ENCODE results near the gene FUT3. TPM values are rescaled to one million over a fixed set of nuclear protein-coding genes. Genes with fewer than 3 reads are reported as not detected.

Gene FUT3
- not detected in 2 replicates for polyA plus RNA-seq (2012; rRNA removed)
- not detected in 2 replicates for polyA plus RNA-seq (2012; cell fraction: cytosol; rRNA removed)
- not detected in 2 replicates for polyA plus RNA-seq (2012; cell fraction: nucleus; rRNA removed)

DNA sequence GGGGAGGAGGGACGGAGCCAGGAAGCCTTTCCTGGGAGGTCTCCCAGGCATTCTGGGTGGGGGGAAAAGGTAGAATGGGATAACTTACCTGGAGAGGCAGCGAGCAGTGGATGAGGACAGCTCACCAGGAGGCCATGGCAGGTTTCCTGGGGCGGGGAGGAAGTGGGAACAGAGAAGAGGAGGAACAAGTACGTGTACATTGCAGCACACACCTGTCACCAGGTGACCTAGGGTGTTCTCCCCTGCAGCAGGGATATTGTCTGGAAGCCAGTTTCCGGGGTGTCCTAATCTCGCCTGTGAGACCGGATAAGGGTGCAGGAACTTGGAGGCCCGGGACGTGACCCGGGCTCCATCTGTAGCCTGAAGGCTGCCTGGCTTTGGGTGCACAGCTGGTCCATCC, at the start of gene FUT3:
FUT3 (minus strand) TSS at position 148 of the 400 bp plus-strand sequence.
- WGBS (ENCODE audit: low lambda C conversion rate) = 75% methylated on average over 9 of the region's 10 CpGs

DNA sequence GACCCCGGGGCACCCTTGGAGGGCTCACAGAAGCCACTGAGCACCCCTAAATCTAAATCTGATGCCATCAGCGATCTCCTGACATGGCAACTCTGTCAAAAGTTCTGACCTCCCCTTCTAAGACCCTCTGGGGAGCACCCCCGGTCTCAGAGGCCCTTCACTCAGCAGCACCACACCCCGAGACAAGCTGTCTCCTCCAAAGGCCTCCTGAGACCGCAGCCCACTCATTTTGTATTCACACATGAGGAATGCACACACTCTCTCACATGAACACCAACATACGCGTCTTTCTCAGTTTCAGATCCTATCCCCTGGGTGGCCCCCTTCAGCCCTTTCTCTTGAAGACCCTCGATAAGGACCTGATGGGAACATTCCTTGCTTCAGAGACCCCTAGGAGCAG, 49.7 kb upstream of the FUT3 start:
- no peak overlapping the region for H3K27ac ChIP-seq (ENCODE audit: low read depth in 2 of 2, low read length in 1 of 2)
- no peak overlapping the region for H3K4me2 ChIP-seq
- H3K4me1 ChIP-seq (ENCODE audit: control insufficient read depth in 1 of 2, insufficient read depth in 2 of 2, low read depth in 1 of 2, low read length in 1 of 2) = peaks cover 1 to 5% of the 10 kb centered on the region in 2 experiments; a peak in 2 of 4 replicates
- CTCF ChIA-PET = interaction anchor here (1.0 to 1.5 kb wide), 3 partner anchors 46 to 97 kb away, joined by 3 to 5 read pairs (median 4); no protein-coding TSS in a partner anchor
- H3K27me3 ChIP-seq (ENCODE audit: insufficient read depth) = no peaks in the 10 kb centered on the region
- peaks cover 3 to 9% of the 10 kb centered on the region in 2 experiments for H3K36me3 ChIP-seq (replicated peaks in 1 of 2; ENCODE audit: control insufficient read depth in 1 of 2, insufficient read depth in 2 of 2, low read length in 1 of 2)
- no peak for DNase-seq
- H2AFZ ChIP-seq (ENCODE audit: low read depth) = no peak overlapping the region
- no peaks in the 10 kb centered on the region for H3F3A ChIP-seq (replicated peaks; ENCODE audit: insufficient read depth)
- no peak overlapping the region for H3K4me3 ChIP-seq (ENCODE audit: low read depth in 2 of 2, low read length in 1 of 2)
- H3K9ac ChIP-seq = no peak overlapping the region
- H3K9me2 ChIP-seq = no peaks in the 10 kb centered on the region
- H3K9me3 ChIP-seq = no peaks in the 10 kb centered on the region
- H4K20me1 ChIP-seq (ENCODE audit: insufficient read depth) = peaks cover 28% of the 10 kb centered on the region
- WGBS (ENCODE audit: low lambda C conversion rate) = 90% methylated on average over 8 of the region's 8 CpGs
- peaks cover 64% of the 10 kb centered on the region for H3K79me2 ChIP-seq (ENCODE audit: insufficient read depth)
- POLR2A ChIA-PET = no interaction called here
- TF ChIP-seq, protein P1, sequence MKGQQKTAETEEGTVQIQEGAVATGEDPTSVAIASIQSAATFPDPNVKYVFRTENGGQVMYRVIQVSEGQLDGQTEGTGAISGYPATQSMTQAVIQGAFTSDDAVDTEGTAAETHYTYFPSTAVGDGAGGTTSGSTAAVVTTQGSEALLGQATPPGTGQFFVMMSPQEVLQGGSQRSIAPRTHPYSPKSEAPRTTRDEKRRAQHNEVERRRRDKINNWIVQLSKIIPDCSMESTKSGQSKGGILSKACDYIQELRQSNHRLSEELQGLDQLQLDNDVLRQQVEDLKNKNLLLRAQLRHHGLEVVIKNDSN (IDR thresholded peaks at IDR 0.05; ENCODE audit: borderline replicate concordance, low read depth) = no peak
- TF ChIP-seq GATA2 (CRISPR knock-in tag; IDR thresholded peaks at IDR 0.05) (no peak), SMC3 (IDR thresholded peaks at IDR 0.05; ENCODE audit: low read depth, low read length) (no peak), MEF2A (IDR thresholded peaks at IDR 0.05; ENCODE audit: borderline replicate concordance, low read depth) (no peak), NFIC (IDR thresholded peaks at IDR 0.05; ENCODE audit: borderline replicate concordance) (no peak), SIN3A (IDR thresholded peaks at IDR 0.05; ENCODE audit: borderline replicate concordance, low read depth, low read length) (no peak), FOXM1 (IDR thresholded peaks at IDR 0.05; ENCODE audit: low read depth) (no peak), POLR2AphosphoS5 (IDR thresholded peaks at IDR 0.05; ENCODE audit: low read depth, low read length) (no peak), NRF1 (IDR thresholded peaks at IDR 0.05; ENCODE audit: low read depth, low read length) (no peak), RXRA (IDR thresholded peaks at IDR 0.05; ENCODE audit: borderline replicate concordance, low read depth) (no peak)
- TF ChIP-seq, protein P2, sequence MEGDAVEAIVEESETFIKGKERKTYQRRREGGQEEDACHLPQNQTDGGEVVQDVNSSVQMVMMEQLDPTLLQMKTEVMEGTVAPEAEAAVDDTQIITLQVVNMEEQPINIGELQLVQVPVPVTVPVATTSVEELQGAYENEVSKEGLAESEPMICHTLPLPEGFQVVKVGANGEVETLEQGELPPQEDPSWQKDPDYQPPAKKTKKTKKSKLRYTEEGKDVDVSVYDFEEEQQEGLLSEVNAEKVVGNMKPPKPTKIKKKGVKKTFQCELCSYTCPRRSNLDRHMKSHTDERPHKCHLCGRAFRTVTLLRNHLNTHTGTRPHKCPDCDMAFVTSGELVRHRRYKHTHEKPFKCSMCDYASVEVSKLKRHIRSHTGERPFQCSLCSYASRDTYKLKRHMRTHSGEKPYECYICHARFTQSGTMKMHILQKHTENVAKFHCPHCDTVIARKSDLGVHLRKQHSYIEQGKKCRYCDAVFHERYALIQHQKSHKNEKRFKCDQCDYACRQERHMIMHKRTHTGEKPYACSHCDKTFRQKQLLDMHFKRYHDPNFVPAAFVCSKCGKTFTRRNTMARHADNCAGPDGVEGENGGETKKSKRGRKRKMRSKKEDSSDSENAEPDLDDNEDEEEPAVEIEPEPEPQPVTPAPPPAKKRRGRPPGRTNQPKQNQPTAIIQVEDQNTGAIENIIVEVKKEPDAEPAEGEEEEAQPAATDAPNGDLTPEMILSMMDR (IDR thresholded peaks at IDR 0.05) = no peak
- TF ChIP-seq, protein P3, sequence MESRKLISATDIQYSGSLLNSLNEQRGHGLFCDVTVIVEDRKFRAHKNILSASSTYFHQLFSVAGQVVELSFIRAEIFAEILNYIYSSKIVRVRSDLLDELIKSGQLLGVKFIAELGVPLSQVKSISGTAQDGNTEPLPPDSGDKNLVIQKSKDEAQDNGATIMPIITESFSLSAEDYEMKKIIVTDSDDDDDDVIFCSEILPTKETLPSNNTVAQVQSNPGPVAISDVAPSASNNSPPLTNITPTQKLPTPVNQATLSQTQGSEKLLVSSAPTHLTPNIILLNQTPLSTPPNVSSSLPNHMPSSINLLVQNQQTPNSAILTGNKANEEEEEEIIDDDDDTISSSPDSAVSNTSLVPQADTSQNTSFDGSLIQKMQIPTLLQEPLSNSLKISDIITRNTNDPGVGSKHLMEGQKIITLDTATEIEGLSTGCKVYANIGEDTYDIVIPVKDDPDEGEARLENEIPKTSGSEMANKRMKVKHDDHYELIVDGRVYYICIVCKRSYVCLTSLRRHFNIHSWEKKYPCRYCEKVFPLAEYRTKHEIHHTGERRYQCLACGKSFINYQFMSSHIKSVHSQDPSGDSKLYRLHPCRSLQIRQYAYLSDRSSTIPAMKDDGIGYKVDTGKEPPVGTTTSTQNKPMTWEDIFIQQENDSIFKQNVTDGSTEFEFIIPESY (IDR thresholded peaks at IDR 0.05; ENCODE audit: borderline replicate concordance, low read depth) = no peak
- TF ChIP-seq, protein P4, sequence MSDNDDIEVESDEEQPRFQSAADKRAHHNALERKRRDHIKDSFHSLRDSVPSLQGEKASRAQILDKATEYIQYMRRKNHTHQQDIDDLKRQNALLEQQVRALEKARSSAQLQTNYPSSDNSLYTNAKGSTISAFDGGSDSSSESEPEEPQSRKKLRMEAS (IDR thresholded peaks at IDR 0.05; ENCODE audit: low read depth) = no peak

More for the DNA sequence above, at the start of gene FUT3:
- TF ChIP-seq ELF1 (IDR thresholded peaks at IDR 0.05) = no peak
- no peak for TF ChIP-seq RCOR1 (IDR thresholded peaks at IDR 0.05; ENCODE audit: low read length)
- TF ChIP-seq YY1 (IDR thresholded peaks at IDR 0.05; ENCODE audit: low read depth) = no peak
- no peak for TF ChIP-seq SIN3A (IDR thresholded peaks at IDR 0.05; ENCODE audit: borderline replicate concordance, low read depth, low read length)
- TF ChIP-seq MEF2A (IDR thresholded peaks at IDR 0.05; ENCODE audit: borderline replicate concordance, low read depth) = no peak
- TF ChIP-seq TAF1 (IDR thresholded peaks at IDR 0.05; ENCODE audit: borderline replicate concordance, low read depth, low read length) = no peak
- no peak for TF ChIP-seq RAD21 (IDR thresholded peaks at IDR 0.05; ENCODE audit: low read length)
- TF ChIP-seq, protein P1 (IDR thresholded peaks at IDR 0.05; ENCODE audit: borderline replicate concordance, low read depth) = no peak
- TF ChIP-seq RFX5 (IDR thresholded peaks at IDR 0.05; ENCODE audit: low read length) = no peak
- TF ChIP-seq, protein P4 (IDR thresholded peaks at IDR 0.05; ENCODE audit: low read depth) = no peak
- TF ChIP-seq PBX3 (IDR thresholded peaks at IDR 0.05) = no peak
- Histone ChIP-seq H3K4me2 (no peak within 1 kb of the TSS), H3K4me1 (ENCODE audit: control insufficient read depth in 1 of 2, insufficient read depth in 2 of 2, low read depth in 1 of 2, low read length in 1 of 2) (no peaks in the 10 kb centered on the region), H3K4me3 (ENCODE audit: low read depth in 2 of 2, low read length in 1 of 2) (no peak within 1 kb of the TSS), H3K27ac (ENCODE audit: low read depth in 2 of 2, low read length in 1 of 2) (no peak within 1 kb of the TSS), H3K27me3 (ENCODE audit: insufficient read depth) (peaks cover 18% of the 10 kb centered on the region), H4K20me1 (ENCODE audit: insufficient read depth) (no peaks in the 10 kb centered on the region), H2AFZ (ENCODE audit: low read depth) (no peak within 1 kb of the TSS), H3K9me3 (no peaks in the 10 kb centered on the region), H3K9me2 (no peaks in the 10 kb centered on the region), H3F3A (replicated peaks; ENCODE audit: insufficient read depth) (no peaks in the 10 kb centered on the region), H3K9ac (no peak within 1 kb of the TSS), H3K79me2 (ENCODE audit: insufficient read depth) (no peaks in the 10 kb centered on the region), H3K36me3 (replicated peaks in 1 of 2; ENCODE audit: control insufficient read depth in 1 of 2, insufficient read depth in 2 of 2, low read length in 1 of 2) (no peaks in the 10 kb centered on the region)
- ChIA-PET CTCF (no interaction called here), POLR2A (no interaction called here)
- no peak for DNase-seq
